ENCODE results near the gene TMEM17. TPM values are rescaled to one million over a fixed set of nuclear protein-coding genes. Genes with fewer than 3 reads are reported as not detected.

Gene TMEM17
- total RNA-seq, 2 experiments from 2014 or later: not detected

GRCh38 chr2:62539606-62540407 lies 33.8 kb upstream of the TMEM17 start:
- no peaks in the 10 kb centered on the region for H3K9me3 ChIP-seq (ENCODE audit: low read length)
- H4K20me1 ChIP-seq (ENCODE audit: insufficient read depth, low read length): no peaks in the 10 kb centered on the region
- H3K4me3 ChIP-seq (ENCODE audit: low read depth, low read length, poor library complexity, severe bottlenecking): no peak overlapping the region
- H3K4me2 ChIP-seq (ENCODE audit: low read length): no peak overlapping the region
- no peak overlapping the region for H2AFZ ChIP-seq (ENCODE audit: low read length)
- ChIA-PET POLR2A (no interaction called here), CTCF (ENCODE audit: unreplicated experiment) (no interaction called here)
- TF ChIP-seq EZH2phosphoT487 (IDR thresholded peaks at IDR 0.05; ENCODE audit: borderline replicate concordance, low read depth, low read length): no peak
- TF ChIP-seq CTCF (conservative IDR thresholded peaks at IDR 0.05; ENCODE audit: low read length): no peak
- no peak overlapping the region for H3K27ac ChIP-seq (ENCODE audit: low read depth, low read length, poor library complexity, severe bottlenecking)
- no peaks in the 10 kb centered on the region for H3K4me1 ChIP-seq (ENCODE audit: insufficient read depth, low read length, poor library complexity, severe bottlenecking)
- no peaks in the 10 kb centered on the region for H3K79me2 ChIP-seq (ENCODE audit: insufficient read depth, low read depth, low read length)
- no peaks in the 10 kb centered on the region for H3K36me3 ChIP-seq (ENCODE audit: insufficient read depth, low read length)
- intact Hi-C loops (cut with micrococcal nuclease; ENCODE audit: unreplicated experiment): no loop called here
- no TSS peak for BruUV-seq (replicated peaks)
- no peaks in the 10 kb centered on the region for H3K9me2 ChIP-seq (ENCODE audit: insufficient read depth, low read length)
- no peak for DNase-seq (ENCODE audit: low spot score)

DNA sequence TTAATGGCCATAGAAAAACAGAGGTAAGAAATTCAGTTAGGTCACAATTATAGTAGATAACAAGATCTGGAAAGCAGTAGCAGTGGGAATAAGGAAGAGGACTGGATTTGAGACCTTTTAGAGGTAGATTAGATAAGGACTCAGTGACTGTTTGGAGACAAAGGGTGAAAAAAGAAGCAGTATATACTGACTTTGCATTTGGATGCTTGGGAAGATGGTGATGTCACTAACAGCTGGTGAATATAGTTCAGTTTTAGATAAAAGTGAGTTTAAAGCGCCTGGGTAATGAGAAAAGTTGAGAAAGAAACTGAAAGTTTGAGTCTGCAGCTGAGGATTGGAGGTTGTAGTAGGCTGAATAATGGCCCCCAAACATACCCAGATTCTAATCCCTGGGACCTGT lies 32.8 kb upstream of the TMEM17 start:
- H3K4me1 ChIP-seq (ENCODE audit: insufficient read depth, low read length, poor library complexity, severe bottlenecking): no peaks in the 10 kb centered on the region
- no peaks in the 10 kb centered on the region for H3K9me3 ChIP-seq (ENCODE audit: low read length)
- no TSS peak for BruUV-seq (replicated peaks)
- H4K20me1 ChIP-seq (ENCODE audit: insufficient read depth, low read length): no peaks in the 10 kb centered on the region
- H3K79me2 ChIP-seq (ENCODE audit: insufficient read depth, low read depth, low read length): no peaks in the 10 kb centered on the region
- H2AFZ ChIP-seq (ENCODE audit: low read length): no peak overlapping the region
- TF ChIP-seq CTCF (conservative IDR thresholded peaks at IDR 0.05; ENCODE audit: low read length) (no peak), EZH2phosphoT487 (IDR thresholded peaks at IDR 0.05; ENCODE audit: borderline replicate concordance, low read depth, low read length) (no peak)
- H3K4me2 ChIP-seq (ENCODE audit: low read length): no peak overlapping the region
- intact Hi-C loops (cut with micrococcal nuclease; ENCODE audit: unreplicated experiment): no loop called here
- ChIA-PET CTCF (ENCODE audit: unreplicated experiment) (no interaction called here), POLR2A (interaction anchor here (0.7 to 0.9 kb wide), 3 partner anchors 13 to 1240 kb away, joined by 3 to 5 read pairs (median 3); no protein-coding TSS in a partner anchor)
- H3K4me3 ChIP-seq (ENCODE audit: low read depth, low read length, poor library complexity, severe bottlenecking): no peak overlapping the region
- no peak for DNase-seq (ENCODE audit: low spot score)
- H3K27ac ChIP-seq (ENCODE audit: low read depth, low read length, poor library complexity, severe bottlenecking): no peak overlapping the region
- no peaks in the 10 kb centered on the region for H3K36me3 ChIP-seq (ENCODE audit: insufficient read depth, low read length)
- no peaks in the 10 kb centered on the region for H3K9me2 ChIP-seq (ENCODE audit: insufficient read depth, low read length)

DNA sequence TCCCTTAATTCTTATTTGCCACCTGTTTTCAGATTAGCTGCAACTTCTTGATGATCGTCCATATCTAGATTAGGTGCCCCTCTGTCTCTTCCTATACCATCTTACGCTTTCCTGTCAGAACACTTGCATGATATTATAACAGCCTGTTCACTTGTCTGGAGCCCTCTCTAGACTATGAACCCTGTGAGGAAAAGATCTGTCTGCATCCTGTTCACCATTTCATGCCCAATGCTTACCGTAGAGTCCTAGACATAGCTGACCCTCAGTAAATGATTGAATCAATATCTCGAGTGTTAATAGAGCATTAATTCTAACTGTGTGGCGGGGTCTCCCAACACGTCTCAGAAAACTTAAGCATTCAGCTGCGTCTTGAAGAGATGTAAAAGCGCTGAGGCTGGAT lies 31.8 kb upstream of the TMEM17 start:
- Histone ChIP-seq H3K79me2 (ENCODE audit: insufficient read depth, low read depth, low read length) (no peaks in the 10 kb centered on the region), H3K9me3 (ENCODE audit: low read length) (no peaks in the 10 kb centered on the region), H2AFZ (ENCODE audit: low read length) (no peak overlapping the region), H3K4me3 (ENCODE audit: low read depth, low read length, poor library complexity, severe bottlenecking) (no peak overlapping the region), H3K4me2 (ENCODE audit: low read length) (no peak overlapping the region), H3K36me3 (ENCODE audit: insufficient read depth, low read length) (no peaks in the 10 kb centered on the region), H4K20me1 (ENCODE audit: insufficient read depth, low read length) (no peaks in the 10 kb centered on the region), H3K4me1 (ENCODE audit: insufficient read depth, low read length, poor library complexity, severe bottlenecking) (no peaks in the 10 kb centered on the region), H3K9me2 (ENCODE audit: insufficient read depth, low read length) (no peaks in the 10 kb centered on the region), H3K27ac (ENCODE audit: low read depth, low read length, poor library complexity, severe bottlenecking) (no peak overlapping the region)
- TF ChIP-seq CTCF (conservative IDR thresholded peaks at IDR 0.05; ENCODE audit: low read length) (no peak), EZH2phosphoT487 (IDR thresholded peaks at IDR 0.05; ENCODE audit: borderline replicate concordance, low read depth, low read length) (no peak)
- no TSS peak for BruUV-seq (replicated peaks)
- intact Hi-C loops (cut with micrococcal nuclease; ENCODE audit: unreplicated experiment): no loop called here
- no peak for DNase-seq (ENCODE audit: low spot score)
- ChIA-PET CTCF (ENCODE audit: unreplicated experiment) (no interaction called here), POLR2A (no interaction called here)
